T-helper 17 cell (primary cell): ENCODE measurements around the gene PSAP. TPM values are rescaled to one million over a fixed set of nuclear protein-coding genes. Genes with fewer than 3 reads are reported as not detected.
A peak's percentile ranks its signal among the peaks of the same experiment; 100 is the strongest.
"Not testable (repeated sequence)": the region's sequence is repeated elsewhere in the genome, so short reads cannot be mapped to it uniquely, and the experiment has no call there.

Experiments
- ATAC-seq: fragments of 150-1000 bp; cut with Tn5 transposase; 2 replicates; pipeline ENCODE4 v1.10.0; 2021; ENCODE audit warnings: mild to moderate bottlenecking, moderate library complexity
- DNase-seq, 3 donors: peaks; one replicate each; pipeline versions ENCODE4 v3.0.0 to v3.0.0-alpha.2; 2020 to 2021
- H3K9me3 ChIP-seq: one replicate; pipeline ENCODE4 v1.7.0; 2013; ENCODE audit warnings: low read length, mild to moderate bottlenecking; ENCODE audit not compliant: control insufficient read depth, poor library complexity, severe bottlenecking
- H3K27ac Mint-ChIP-seq: one replicate; pipeline ENCODE4 v1.8.0; 2022; ENCODE audit warnings: mild to moderate bottlenecking, moderate library complexity, mixed read lengths
- H3K27me3 Mint-ChIP-seq: one replicate; pipeline ENCODE4 v1.8.0; 2022; ENCODE audit warnings: mixed read lengths
- H3K36me3 Mint-ChIP-seq: one replicate; pipeline ENCODE4 v1.8.0; 2022; ENCODE audit warnings: low read depth, mixed read lengths
- H3K4me1 Mint-ChIP-seq: one replicate; pipeline ENCODE4 v1.8.0; 2022; ENCODE audit warnings: mild to moderate bottlenecking, mixed read lengths
- H3K4me3 Mint-ChIP-seq: one replicate; pipeline ENCODE4 v1.8.0; 2022; ENCODE audit warnings: mild to moderate bottlenecking, moderate library complexity, mixed read lengths
- total RNA-seq, 4 donors: library from RNA in 2 of 4; stranded (reverse) in 2 of 4; gene quantifications; one replicate each; pipeline ENCODE4 v1.2.3 and lab custom pipeline; 2022 to 2026

Gene PSAP
- total RNA-seq (100 to 1,000 TPM; 225 to 235 TPM), total RNA-seq (lab: John Stamatoyannopoulos, UW) (223 to 246 reads per million in 2 donors)

DNA sequence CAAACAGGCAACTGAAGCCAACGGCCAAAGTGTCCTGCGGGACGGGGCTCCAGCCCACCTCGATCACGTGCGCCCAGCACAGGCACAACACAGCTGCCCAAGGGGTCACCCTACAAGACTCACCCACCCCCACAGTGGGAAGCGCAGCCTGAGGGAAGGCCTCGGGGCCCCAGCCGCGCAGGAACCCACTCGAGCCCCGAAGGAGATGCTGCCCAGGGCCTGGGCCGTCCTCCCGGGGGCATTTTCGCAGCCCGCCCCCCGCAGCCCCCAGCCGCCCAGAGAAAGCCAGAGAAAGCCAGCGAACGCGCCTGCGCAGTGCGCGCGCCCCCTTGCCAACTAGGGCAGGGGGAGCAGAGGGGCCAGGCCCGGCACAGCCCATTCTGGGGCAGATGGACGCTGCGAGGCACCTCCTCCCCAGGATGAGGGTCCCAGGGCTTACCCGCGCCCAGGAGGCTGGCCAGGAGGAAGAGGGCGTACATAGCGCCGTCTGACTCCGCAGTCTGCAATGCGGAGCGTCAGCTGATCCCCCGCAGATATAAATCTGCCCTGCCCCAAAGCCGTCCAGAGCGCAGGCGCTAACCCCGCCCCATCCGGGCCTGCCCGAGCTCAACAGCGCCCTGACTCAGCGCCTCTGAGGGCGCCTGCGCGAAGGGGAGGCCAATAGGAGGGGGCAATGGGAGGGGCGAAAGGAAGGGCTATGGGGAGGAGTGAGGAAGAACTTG, at the start of gene PSAP:
TSS of gene PSAP (minus strand) at position 509 of the 722 bp plus-strand sequence. CDS start at position 479, 30 bp downstream.
- no peaks in the 10 kb centered on the region for H3K9me3 ChIP-seq
- Mint-ChIP-seq H3K4me3 (peak within 1 kb of the TSS; percentile 97), H3K27ac (peak within 1 kb of the TSS; percentile 90), H3K27me3 (no peaks in the 10 kb centered on the region), H3K36me3 (no peaks in the 10 kb centered on the region), H3K4me1 (peaks cover 34% of the 10 kb centered on the region)
- peak; percentile 95 for ATAC-seq
- DNase-seq = peak; percentile 97 to 99 (median 98)

DNA sequence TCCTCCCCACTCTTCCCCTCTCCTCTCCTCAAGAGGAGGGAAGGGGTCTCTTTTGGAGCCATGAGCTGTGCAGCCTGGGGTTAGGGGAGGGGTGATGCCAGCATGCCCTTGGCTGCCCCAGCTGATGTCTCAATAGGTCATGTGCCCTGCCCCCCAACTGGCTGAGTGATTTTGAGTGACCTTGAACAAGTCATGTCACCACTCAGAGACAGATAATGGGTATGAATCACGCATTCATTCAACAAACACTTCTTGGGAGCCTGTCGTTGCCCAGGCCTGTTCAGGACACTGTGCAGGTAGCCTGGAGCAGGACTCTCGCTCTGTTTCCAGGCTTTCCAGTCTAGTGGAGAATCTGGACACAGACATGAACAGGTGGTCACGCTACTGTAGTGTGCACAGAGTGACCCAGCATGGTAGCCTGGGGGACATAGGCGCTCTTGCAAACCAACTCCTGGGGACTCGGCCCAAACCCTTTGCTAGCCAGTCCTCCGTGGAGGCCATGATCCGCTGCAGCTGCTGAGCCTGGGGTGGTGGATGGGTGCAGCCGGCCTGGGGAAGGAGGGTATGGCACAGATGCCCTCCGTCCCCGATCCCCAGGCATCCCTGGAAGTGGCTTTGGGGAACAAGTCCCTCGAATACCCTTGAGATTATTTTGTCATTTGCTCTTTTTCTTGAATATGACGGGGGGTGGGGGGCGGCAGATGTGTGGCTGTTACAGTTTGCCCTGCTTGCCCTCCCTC, 49.6 kb upstream of the PSAP start:
- H3K9me3 ChIP-seq = no peaks in the 10 kb centered on the region
- H3K27me3 Mint-ChIP-seq = peaks cover 1% of the 10 kb centered on the region
- no peak for ATAC-seq
- DNase-seq = no peak
- peaks cover 2% of the 10 kb centered on the region for H3K4me1 Mint-ChIP-seq
- H3K36me3 Mint-ChIP-seq = no peaks in the 10 kb centered on the region
- no peak overlapping the region for H3K4me3 Mint-ChIP-seq
- no peak overlapping the region for H3K27ac Mint-ChIP-seq

DNA sequence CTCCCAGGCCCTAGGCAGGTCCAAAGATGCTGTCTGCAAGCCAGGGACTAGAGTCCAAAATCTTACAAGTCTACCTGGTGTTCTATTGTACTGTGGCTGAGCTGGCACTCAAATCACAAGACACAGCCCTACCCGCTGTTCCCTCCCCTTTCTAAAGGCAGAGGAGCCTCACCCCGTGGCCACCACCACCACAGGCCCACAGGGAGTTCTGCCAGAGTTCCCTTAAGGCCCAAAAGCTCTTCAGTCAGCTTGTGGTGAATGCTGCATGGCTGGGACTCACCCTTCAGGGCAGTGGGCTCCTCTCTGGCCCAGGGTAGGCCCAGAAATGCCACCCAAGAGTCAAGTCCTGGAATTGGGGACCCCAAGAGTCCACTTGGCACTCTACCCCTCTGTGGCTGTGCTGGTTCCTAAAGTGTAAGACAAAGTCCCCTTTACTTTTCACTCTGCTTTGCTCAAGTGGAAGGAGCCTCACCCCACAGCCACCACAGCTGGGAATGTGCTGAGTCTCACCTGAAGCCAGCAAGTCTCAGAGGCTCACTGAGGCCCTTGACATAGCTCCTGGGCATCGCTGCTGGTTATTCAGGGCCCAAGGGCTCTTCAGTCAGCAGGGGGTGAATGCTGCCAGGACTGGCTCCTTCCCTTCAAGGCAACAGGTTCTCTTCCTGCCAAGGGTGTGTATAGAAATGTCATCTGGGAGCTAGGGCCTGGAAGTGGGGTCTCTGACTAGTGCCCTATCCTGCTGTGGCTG, 48.8 kb upstream of the PSAP start:
- H3K4me3 Mint-ChIP-seq = no peak overlapping the region
- ATAC-seq (no peak), DNase-seq (no peak)
- no peaks in the 10 kb centered on the region for H3K9me3 ChIP-seq
- no peaks in the 10 kb centered on the region for H3K36me3 Mint-ChIP-seq
- no peaks in the 10 kb centered on the region for H3K27me3 Mint-ChIP-seq
- no peak overlapping the region for H3K27ac Mint-ChIP-seq
- H3K4me1 Mint-ChIP-seq = peaks cover 2% of the 10 kb centered on the region

DNA sequence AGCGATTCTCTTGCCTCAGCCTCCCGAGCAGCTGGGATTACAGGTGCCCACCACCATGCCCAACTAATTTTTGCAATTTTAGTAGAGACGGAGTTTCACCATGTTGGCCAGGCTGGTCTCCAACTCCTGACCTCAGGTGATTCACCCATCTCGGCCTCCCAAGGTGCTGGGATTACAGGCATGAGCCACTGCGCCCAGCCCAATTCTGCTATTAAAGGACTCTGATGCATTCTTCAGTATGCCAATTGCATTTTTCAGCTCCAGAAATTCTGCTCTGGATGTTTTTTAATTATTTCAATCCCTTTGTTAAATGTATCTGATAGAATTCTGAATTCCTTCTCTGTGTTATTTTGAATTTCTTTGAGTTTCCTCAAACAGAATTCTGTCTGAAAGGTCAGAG, 47.3 kb upstream of the PSAP start:
- H3K36me3 Mint-ChIP-seq, H3K9me3 ChIP-seq, DNase-seq, ATAC-seq, H3K27ac Mint-ChIP-seq, H3K4me3 Mint-ChIP-seq, H3K27me3 Mint-ChIP-seq, H3K4me1 Mint-ChIP-seq: not testable (repeated sequence)

DNA sequence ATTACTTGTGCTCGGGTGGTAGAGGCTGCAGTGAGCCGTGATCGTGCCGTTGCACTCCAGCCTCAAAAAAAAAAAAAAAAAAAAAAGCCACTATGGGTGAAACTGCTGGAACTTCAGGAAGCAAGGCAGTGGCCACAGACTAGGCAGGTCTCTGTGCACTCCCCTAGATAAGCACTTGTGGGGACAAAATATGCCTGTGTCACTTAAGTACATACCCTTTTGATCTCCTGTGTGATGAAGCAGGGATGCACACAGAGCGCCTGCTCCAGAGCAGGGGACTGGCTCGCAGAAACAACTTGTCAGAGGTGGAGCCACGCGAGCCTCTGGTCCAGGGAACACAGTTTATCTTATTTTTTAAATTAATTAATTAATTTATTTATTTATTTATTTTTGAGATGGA, 42.9 kb upstream of the PSAP start:
- no peak for ATAC-seq

DNA sequence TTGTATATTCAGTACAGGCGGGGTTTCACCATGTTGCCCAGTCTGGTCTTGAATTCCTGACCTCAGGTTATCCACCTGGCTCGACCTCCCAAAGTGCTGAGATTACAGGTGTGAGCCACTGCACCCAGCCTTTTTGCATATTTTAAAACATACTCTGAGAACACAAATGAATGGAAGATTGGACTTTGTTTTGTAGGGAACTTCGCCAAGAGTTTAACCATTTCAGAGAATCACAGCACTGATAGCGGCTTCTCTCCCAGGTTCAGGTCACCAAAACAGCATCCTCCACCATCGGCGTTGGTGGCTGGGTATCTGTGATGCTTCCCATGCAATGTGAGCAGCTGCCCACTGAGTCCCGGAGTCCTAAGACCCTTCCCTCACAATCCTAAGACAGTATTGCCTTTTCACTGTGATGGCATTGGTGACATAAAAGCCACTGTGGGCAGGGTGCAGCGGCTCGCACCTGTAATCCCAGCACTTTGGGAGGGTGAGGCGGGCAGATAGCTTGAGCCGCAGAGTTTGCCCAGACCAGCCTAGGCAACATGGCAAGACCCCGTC, 42.3 kb upstream of the PSAP start:
- Mint-ChIP-seq H3K27me3 (no peaks in the 10 kb centered on the region), H3K4me1 (peaks cover 11% of the 10 kb centered on the region), H3K36me3 (no peaks in the 10 kb centered on the region), H3K4me3 (no peak overlapping the region), H3K27ac (no peak overlapping the region)
- no peak for ATAC-seq
- H3K9me3 ChIP-seq = no peaks in the 10 kb centered on the region
- no peak for DNase-seq

More for the DNA sequence above, 42.9 kb upstream of the PSAP start:
- no peaks in the 10 kb centered on the region for H3K36me3 Mint-ChIP-seq
- H3K27ac Mint-ChIP-seq = no peak overlapping the region
- H3K9me3 ChIP-seq = no peaks in the 10 kb centered on the region
- H3K4me3 Mint-ChIP-seq = no peak overlapping the region
- no peaks in the 10 kb centered on the region for H3K27me3 Mint-ChIP-seq
- no peak for DNase-seq
- H3K4me1 Mint-ChIP-seq = peaks cover 9% of the 10 kb centered on the region

DNA sequence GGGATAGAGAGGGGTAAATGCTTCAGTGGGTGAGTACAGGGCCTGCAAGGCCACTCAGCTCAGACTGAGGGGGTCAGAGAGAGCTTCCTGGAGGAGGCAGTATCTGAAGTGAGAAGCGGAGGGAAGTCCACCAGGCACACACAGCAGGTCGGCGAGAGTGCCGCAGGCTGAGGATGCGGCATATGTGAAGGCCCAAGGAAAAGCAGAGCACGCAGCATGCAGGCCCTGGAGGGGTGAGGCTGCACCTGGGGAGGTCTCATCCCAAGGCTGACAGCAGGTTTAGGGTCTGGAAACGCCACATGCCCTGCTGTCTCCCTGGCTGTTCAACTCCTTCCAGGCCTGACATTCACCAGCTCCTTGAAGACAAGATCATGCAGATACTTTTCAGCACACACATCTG, 40.4 kb upstream of the PSAP start:
- H3K4me3 Mint-ChIP-seq = no peak overlapping the region
- no peaks in the 10 kb centered on the region for H3K36me3 Mint-ChIP-seq
- H3K27ac Mint-ChIP-seq = no peak overlapping the region
- H3K4me1 Mint-ChIP-seq = peaks cover 10% of the 10 kb centered on the region
- ATAC-seq (no peak), DNase-seq (no peak)
- H3K9me3 ChIP-seq = no peaks in the 10 kb centered on the region
- no peaks in the 10 kb centered on the region for H3K27me3 Mint-ChIP-seq

DNA sequence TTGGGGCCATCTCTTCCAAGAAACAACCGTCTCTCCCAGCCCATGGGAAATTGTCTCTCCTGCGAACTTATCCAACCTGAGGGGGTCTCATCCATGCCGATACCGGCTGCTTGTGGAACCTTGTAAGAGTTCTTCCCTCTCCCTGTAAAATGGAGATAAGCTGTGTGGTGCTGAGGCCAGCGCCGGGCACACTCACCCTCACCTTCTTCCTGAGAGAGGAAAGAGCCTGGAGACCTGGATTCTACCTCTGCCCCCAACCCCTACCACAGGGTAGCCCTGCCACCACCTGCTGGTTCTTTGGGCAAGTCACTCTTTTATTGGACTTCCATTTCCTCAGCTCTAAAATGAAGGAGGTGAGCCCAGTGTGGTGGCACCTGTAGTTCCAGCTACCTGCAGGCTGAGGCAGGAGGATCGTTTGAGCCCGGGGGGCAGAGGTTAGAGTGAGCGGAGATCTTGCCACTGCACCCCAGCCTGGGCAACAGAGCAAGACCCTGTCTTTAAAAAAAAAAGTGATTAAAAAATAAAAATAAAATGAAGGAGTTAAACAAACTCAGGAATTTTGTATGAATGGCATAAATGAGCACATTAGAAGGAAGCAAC, 38.4 kb upstream of the PSAP start:
- H3K27me3 Mint-ChIP-seq = no peaks in the 10 kb centered on the region
- peak overlapping the region; percentile 88 for H3K27ac Mint-ChIP-seq
- H3K9me3 ChIP-seq = no peaks in the 10 kb centered on the region
- ATAC-seq = no peak
- H3K4me3 Mint-ChIP-seq = peak overlapping the region; percentile 93
- no peak for DNase-seq
- H3K36me3 Mint-ChIP-seq = no peaks in the 10 kb centered on the region
- H3K4me1 Mint-ChIP-seq = peaks cover 10% of the 10 kb centered on the region

DNA sequence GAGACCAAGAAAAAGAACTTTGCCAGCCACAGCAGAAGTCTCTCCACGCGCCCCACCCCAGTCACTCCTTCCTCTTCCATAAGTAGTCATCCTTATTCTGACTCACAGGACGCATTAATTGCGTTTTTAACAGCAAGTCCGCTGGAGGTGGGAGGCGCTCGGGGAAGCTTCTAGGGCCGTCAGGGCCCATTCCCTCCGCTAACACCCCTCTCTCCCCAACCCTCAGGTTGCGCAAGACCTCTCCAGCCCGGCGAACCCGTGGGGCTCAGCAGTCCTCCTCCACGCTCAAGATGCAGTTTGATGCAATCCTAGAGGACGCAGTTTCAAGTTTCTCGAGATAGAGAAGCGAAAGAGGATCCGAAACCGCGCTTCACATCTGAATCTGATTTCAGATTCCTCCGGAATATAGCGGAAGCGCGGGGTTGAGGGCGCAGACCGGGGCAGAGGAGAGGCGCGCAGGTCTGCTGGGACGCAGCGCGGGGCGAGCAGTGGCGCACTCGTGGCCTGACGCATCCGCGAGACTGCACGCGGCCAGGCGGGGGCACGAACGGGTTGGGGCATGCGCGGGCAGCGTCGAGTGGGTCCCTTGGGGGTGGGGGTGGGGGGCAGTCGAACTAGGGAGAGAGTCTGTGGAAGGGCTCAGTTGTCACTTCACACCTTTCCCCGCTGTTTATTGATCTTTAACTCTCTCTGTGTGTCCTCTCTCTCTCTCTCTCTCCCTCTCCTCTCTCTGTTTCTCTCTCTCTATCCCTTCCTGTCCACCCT, 37.8 kb upstream of the PSAP start:
- peak overlapping the region; percentile 93 for H3K4me3 Mint-ChIP-seq
- H3K27me3 Mint-ChIP-seq = no peaks in the 10 kb centered on the region
- no peaks in the 10 kb centered on the region for H3K9me3 ChIP-seq
- H3K36me3 Mint-ChIP-seq = no peaks in the 10 kb centered on the region
- DNase-seq = peak in 1 of 3 donors; percentile 29
- peak overlapping the region; percentile 88 for H3K27ac Mint-ChIP-seq
- peak; percentile 91 for ATAC-seq
- peaks cover 10% of the 10 kb centered on the region for H3K4me1 Mint-ChIP-seq

DNA sequence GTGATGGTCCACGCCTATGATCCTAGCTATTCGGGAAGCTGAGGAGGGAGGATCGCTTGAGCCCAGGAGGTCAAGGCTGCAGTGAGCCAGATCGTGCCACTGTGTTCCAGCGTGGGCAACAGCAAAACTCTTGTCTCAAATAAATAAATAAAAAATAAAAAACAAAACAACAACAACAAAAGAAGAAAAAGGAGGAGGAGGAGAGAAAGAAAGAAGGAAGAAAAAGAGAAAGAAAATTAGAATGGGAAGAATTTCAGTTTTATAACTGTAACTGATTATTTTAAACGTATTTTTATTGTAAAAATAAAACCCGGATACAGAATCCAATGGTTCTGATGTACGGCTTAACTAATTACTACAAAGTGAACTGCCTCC, 37.2 kb upstream of the PSAP start:
- ATAC-seq = no peak

DNA sequence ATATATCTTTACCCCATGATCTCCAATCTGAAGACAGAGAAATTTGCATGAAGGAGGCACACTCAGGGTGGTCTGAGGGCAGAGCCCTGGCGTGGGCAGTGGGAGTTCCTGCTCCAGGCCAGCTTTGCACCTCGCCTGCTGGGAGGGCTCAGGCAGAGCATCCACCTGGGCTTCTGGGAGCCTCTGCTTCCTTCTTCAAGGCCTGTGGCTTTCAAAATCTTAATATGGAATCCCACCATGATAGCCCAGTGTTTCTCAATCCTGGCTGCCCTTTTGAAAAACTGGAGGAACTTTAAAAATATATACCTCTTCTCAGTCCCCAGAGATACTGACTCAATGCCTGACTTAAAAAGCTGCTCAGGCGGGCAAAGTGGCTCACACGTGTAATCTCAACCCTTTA, 36.7 kb upstream of the PSAP start:
- H3K9me3 ChIP-seq = no peaks in the 10 kb centered on the region
- DNase-seq = no peak
- Mint-ChIP-seq H3K27ac (peak overlapping the region; percentile 88), H3K36me3 (no peaks in the 10 kb centered on the region), H3K27me3 (no peaks in the 10 kb centered on the region), H3K4me3 (peak overlapping the region; percentile 93), H3K4me1 (peaks cover 12% of the 10 kb centered on the region)
- ATAC-seq = no peak

More for the DNA sequence above, 37.2 kb upstream of the PSAP start:
- Mint-ChIP-seq H3K27ac (peak overlapping the region; percentile 88), H3K27me3 (no peaks in the 10 kb centered on the region), H3K36me3 (no peaks in the 10 kb centered on the region), H3K4me3 (peak overlapping the region; percentile 93), H3K4me1 (peaks cover 12% of the 10 kb centered on the region)
- DNase-seq = no peak
- no peaks in the 10 kb centered on the region for H3K9me3 ChIP-seq
